ENCODE results near the gene GCC1. TPM values are rescaled to one million over a fixed set of nuclear protein-coding genes. Genes with fewer than 3 reads are reported as not detected.

Gene GCC1
- total and polyA plus RNA-seq, 4 donors, result 3.5 to 15.8 (median 12.1) TPM

DNA sequence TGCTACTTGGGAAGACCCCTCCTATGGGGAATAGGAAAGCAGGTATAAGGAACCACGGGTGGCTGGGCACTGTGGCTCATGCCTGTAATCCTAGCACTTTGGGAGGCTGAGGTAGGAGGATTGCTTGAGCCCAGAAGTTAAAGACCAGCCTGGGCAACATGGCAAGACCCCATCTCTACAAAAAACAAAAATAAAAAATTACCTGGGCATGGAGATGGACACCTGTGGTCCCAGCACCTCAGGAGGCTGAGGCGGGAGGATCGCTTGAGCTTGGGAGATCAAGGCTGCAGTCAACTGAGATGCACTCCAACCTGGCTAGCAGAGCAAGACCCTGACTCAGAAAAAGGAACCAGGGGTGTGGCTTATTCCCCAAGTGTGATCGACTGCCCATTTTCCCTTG is 7.2 kb upstream of the GCC1 start:
- no peaks in the 10 kb centered on the region for H3K27me3 ChIP-seq (ENCODE audit: control insufficient read depth in 3 of 3, insufficient read depth in 3 of 3, low read length in 2 of 3)
- 78 to 79% methylated on average over 4 of the region's 4 CpGs for WGBS, 2 donors
- H3K9me3 ChIP-seq (ENCODE audit: control insufficient read depth in 4 of 4, insufficient read depth in 3 of 4, low read length in 3 of 4), result no peaks in the 10 kb centered on the region
- H3K4me3 ChIP-seq, result no peak overlapping the region
- H3K4me1 ChIP-seq (ENCODE audit: control insufficient read depth in 5 of 5, insufficient read depth in 5 of 5, low read length in 5 of 5), result peaks cover 0 to 15% (median 8%) of the 10 kb centered on the region in 5 donors
- ATAC-seq (ENCODE audit: insufficient read depth, low FRiP score), result no peak
- H3K27ac ChIP-seq (ENCODE audit: low read depth in 1 of 2, low read length in 1 of 2), result no peak overlapping the region
- no peak overlapping the region for H3K9ac ChIP-seq (ENCODE audit: insufficient read depth in 1 of 2, low read length in 2 of 2)
- no peak for DNase-seq
- TF ChIP-seq, protein P1, sequence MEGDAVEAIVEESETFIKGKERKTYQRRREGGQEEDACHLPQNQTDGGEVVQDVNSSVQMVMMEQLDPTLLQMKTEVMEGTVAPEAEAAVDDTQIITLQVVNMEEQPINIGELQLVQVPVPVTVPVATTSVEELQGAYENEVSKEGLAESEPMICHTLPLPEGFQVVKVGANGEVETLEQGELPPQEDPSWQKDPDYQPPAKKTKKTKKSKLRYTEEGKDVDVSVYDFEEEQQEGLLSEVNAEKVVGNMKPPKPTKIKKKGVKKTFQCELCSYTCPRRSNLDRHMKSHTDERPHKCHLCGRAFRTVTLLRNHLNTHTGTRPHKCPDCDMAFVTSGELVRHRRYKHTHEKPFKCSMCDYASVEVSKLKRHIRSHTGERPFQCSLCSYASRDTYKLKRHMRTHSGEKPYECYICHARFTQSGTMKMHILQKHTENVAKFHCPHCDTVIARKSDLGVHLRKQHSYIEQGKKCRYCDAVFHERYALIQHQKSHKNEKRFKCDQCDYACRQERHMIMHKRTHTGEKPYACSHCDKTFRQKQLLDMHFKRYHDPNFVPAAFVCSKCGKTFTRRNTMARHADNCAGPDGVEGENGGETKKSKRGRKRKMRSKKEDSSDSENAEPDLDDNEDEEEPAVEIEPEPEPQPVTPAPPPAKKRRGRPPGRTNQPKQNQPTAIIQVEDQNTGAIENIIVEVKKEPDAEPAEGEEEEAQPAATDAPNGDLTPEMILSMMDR (IDR thresholded peaks at IDR 0.05; ENCODE audit: control extremely low read depth, extremely low read depth), result no peak
- H3K36me3 ChIP-seq (ENCODE audit: control insufficient read depth in 4 of 4, insufficient read depth in 4 of 4, low read length in 4 of 4), result peaks cover 3 to 18% (median 13%) of the 10 kb centered on the region in 4 donors

DNA sequence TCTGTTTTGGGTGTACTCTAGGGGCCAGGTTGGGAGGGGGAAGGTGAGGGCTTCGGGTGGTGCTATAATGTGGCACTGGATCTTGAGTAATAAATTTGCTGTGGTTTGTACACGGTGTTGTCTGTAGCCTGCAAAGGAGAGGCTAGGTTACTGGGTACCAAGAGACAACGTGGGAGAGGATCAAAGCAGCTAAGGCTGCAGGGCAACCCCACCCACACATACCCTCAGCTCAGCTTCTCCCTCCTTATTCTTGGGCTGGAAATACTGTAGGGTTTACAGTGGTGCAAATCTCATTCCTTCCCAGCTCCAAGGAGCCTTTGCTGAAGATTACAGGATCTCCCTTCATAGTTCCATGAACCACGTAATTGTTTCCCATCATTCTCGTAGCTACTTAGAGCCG is 6.2 kb upstream of the GCC1 start:
- Histone ChIP-seq H3K36me3 (ENCODE audit: control insufficient read depth in 4 of 4, insufficient read depth in 4 of 4, low read length in 4 of 4) (peaks cover 3 to 18% (median 13%) of the 10 kb centered on the region in 4 donors), H3K9me3 (ENCODE audit: control insufficient read depth in 4 of 4, insufficient read depth in 3 of 4, low read length in 3 of 4) (no peaks in the 10 kb centered on the region), H3K27me3 (ENCODE audit: control insufficient read depth in 3 of 3, insufficient read depth in 3 of 3, low read length in 2 of 3) (no peaks in the 10 kb centered on the region), H3K27ac (ENCODE audit: low read depth in 1 of 2, low read length in 1 of 2) (no peak overlapping the region), H3K4me3 (no peak overlapping the region), H3K9ac (ENCODE audit: insufficient read depth in 1 of 2, low read length in 2 of 2) (no peak overlapping the region), H3K4me1 (ENCODE audit: control insufficient read depth in 5 of 5, insufficient read depth in 5 of 5, low read length in 5 of 5) (peaks cover 0 to 19% (median 10%) of the 10 kb centered on the region in 5 donors)
- DNase-seq (no peak), ATAC-seq (ENCODE audit: insufficient read depth, low FRiP score) (no peak)
- TF ChIP-seq, protein P1 (IDR thresholded peaks at IDR 0.05; ENCODE audit: control extremely low read depth, extremely low read depth), result no peak
- 77 to 86% methylated on average over 6 of the region's 6 CpGs for WGBS, 2 donors

DNA sequence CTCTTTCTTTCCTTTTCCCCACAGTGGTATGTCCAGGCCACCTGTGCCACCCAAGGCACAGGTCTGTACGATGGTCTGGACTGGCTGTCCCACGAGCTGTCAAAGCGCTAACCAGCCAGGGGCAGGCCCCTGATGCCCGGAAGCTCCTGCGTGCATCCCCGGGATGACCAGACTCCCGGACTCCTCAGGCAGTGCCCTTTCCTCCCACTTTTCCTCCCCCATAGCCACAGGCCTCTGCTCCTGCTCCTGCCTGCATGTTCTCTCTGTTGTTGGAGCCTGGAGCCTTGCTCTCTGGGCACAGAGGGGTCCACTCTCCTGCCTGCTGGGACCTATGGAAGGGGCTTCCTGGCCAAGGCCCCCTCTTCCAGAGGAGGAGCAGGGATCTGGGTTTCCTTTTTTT is 5.8 kb upstream of the GCC1 start:
- H3K27ac ChIP-seq (ENCODE audit: low read depth in 1 of 2, low read length in 1 of 2), result no peak overlapping the region
- H3K9ac ChIP-seq (ENCODE audit: insufficient read depth in 1 of 2, low read length in 2 of 2), result no peak overlapping the region
- DNase-seq, result no peak
- peaks cover 3 to 18% (median 13%) of the 10 kb centered on the region in 4 donors for H3K36me3 ChIP-seq (ENCODE audit: control insufficient read depth in 4 of 4, insufficient read depth in 4 of 4, low read length in 4 of 4)
- 94 to 97% methylated on average over 7 of the region's 7 CpGs for WGBS, 2 donors
- H3K27me3 ChIP-seq (ENCODE audit: control insufficient read depth in 3 of 3, insufficient read depth in 3 of 3, low read length in 2 of 3), result no peaks in the 10 kb centered on the region
- TF ChIP-seq, protein P1 (IDR thresholded peaks at IDR 0.05; ENCODE audit: control extremely low read depth, extremely low read depth), result no peak
- H3K4me3 ChIP-seq, result no peak overlapping the region
- peaks cover 0 to 19% (median 10%) of the 10 kb centered on the region in 5 donors for H3K4me1 ChIP-seq (ENCODE audit: control insufficient read depth in 5 of 5, insufficient read depth in 5 of 5, low read length in 5 of 5)
- ATAC-seq (ENCODE audit: insufficient read depth, low FRiP score), result no peak
- no peaks in the 10 kb centered on the region for H3K9me3 ChIP-seq (ENCODE audit: control insufficient read depth in 4 of 4, insufficient read depth in 3 of 4, low read length in 3 of 4)

DNA sequence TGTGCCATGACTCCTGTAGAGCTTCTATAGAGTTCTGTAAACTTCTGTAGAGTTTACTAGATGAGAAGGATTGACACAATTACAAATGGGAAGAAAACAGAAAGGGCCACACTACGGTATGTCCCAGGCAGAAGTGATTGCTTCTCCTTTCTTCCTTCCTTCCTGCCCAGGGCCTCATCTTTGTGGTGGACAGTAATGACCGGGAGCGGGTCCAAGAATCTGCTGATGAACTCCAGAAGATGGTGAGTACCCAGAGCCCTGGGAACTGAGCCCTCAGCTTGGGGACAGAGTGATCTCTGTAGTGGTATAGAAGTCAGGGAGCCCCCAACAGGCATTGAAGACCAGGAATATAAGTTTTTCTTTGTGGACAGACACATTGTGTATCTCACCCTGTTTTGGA is 4.5 kb upstream of the GCC1 start:
- WGBS, 2 donors, result 34 to 58% methylated on average over 3 of the region's 3 CpGs

More for the DNA sequence above, 4.5 kb upstream of the GCC1 start:
- H3K27ac ChIP-seq (ENCODE audit: low read depth in 1 of 2, low read length in 1 of 2), result no peak overlapping the region
- peaks cover 3 to 18% (median 13%) of the 10 kb centered on the region in 4 donors for H3K36me3 ChIP-seq (ENCODE audit: control insufficient read depth in 4 of 4, insufficient read depth in 4 of 4, low read length in 4 of 4)
- H3K9ac ChIP-seq (ENCODE audit: insufficient read depth in 1 of 2, low read length in 2 of 2), result no peak overlapping the region
- TF ChIP-seq, protein P1 (IDR thresholded peaks at IDR 0.05; ENCODE audit: control extremely low read depth, extremely low read depth), result no peak
- DNase-seq (no peak), ATAC-seq (ENCODE audit: insufficient read depth, low FRiP score) (no peak)
- no peak overlapping the region for H3K4me3 ChIP-seq
- H3K4me1 ChIP-seq (ENCODE audit: control insufficient read depth in 5 of 5, insufficient read depth in 5 of 5, low read length in 5 of 5), result peaks cover 0 to 25% (median 10%) of the 10 kb centered on the region in 5 donors
- H3K9me3 ChIP-seq (ENCODE audit: control insufficient read depth in 4 of 4, insufficient read depth in 3 of 4, low read length in 3 of 4), result no peaks in the 10 kb centered on the region
- H3K27me3 ChIP-seq (ENCODE audit: control insufficient read depth in 3 of 3, insufficient read depth in 3 of 3, low read length in 2 of 3), result no peaks in the 10 kb centered on the region
